Mononuclear cell (primary cell): ENCODE data around the gene ANKRD66. TPM values are rescaled to one million over a fixed set of nuclear protein-coding genes. Genes with fewer than 3 reads are reported as not detected.

ENCODE experiments used
- H3K27me3 ChIP-seq: 2 replicates; pipeline ENCODE4 v1.6.0; 2011; ENCODE audit warnings: low read length, control low read depth; ENCODE audit not compliant: insufficient read depth
- H3K4me1 ChIP-seq: 2 replicates; pipeline ENCODE4 v1.5.1; 2011; ENCODE audit warnings: mild to moderate bottlenecking, low read length, control low read depth; ENCODE audit not compliant: insufficient read depth
- H3K4me3 ChIP-seq: 2 replicates; pipeline ENCODE4 v1.5.1; 2011; ENCODE audit warnings: mild to moderate bottlenecking, low read length, moderate library complexity
- H3K9me3 ChIP-seq: 2 replicates; pipeline ENCODE4 v1.5.1; 2011; ENCODE audit warnings: low read depth, mild to moderate bottlenecking, control low read depth, low read length
- total RNA-seq: library from RNA; depleted of rRNA; stranded (reverse); fragments of >200 nt; gene quantifications from one replicate; pipeline ENCODE4 v1.2.3, GENCODE V29; 2012

Gene ANKRD66
- total RNA-seq, 1 donor = not detected

- Histone ChIP-seq H3K4me3 (no peak within 1 kb of the TSS), H3K9me3 (no peaks in the 10 kb centered on the region), H3K27me3 (no peaks in the 10 kb centered on the region), H3K4me1 (no peaks in the 10 kb centered on the region)
These were observed 46.4 kb downstream of the ANKRD66 start, which contains the start of gene MEP1A for GRCh38 chr6:46793138-46793537. Gene MEP1A (plus strand): TSS chr6:46793389. CDS start chr6:46793399, 10 bp downstream.

GRCh38 chr6:46794068-46794467 lies 47.3 kb downstream of the ANKRD66 start:
- Histone ChIP-seq H3K9me3 (no peaks in the 10 kb centered on the region), H3K4me1 (no peaks in the 10 kb centered on the region), H3K4me3 (no peak overlapping the region), H3K27me3 (no peaks in the 10 kb centered on the region)

GRCh38 chr6:46795816-46796215 lies 49.1 kb downstream of the ANKRD66 start:
- Histone ChIP-seq H3K4me3 (no peak overlapping the region), H3K9me3 (no peaks in the 10 kb centered on the region), H3K27me3 (no peaks in the 10 kb centered on the region), H3K4me1 (no peaks in the 10 kb centered on the region)

GRCh38 chr6:46796848-46797580 lies 50.3 kb downstream of the ANKRD66 start:
- Histone ChIP-seq H3K27me3 (peaks cover 2% of the 10 kb centered on the region), H3K4me1 (no peaks in the 10 kb centered on the region), H3K9me3 (no peaks in the 10 kb centered on the region), H3K4me3 (no peak overlapping the region)

GRCh38 chr6:46799657-46800056 lies 52.9 kb downstream of the ANKRD66 start:
- peaks cover 2% of the 10 kb centered on the region for H3K27me3 ChIP-seq
- H3K4me3 ChIP-seq = no peak overlapping the region
- no peaks in the 10 kb centered on the region for H3K4me1 ChIP-seq
- H3K9me3 ChIP-seq = no peaks in the 10 kb centered on the region

- Histone ChIP-seq H3K27me3 (peaks cover 7% of the 10 kb centered on the region), H3K4me1 (no peaks in the 10 kb centered on the region), H3K9me3 (no peaks in the 10 kb centered on the region), H3K4me3 (no peak overlapping the region)
These were observed 62.1 kb downstream of the ANKRD66 start for GRCh38 chr6:46808806-46809205.

Other genes with a start within 250 kb of the ANKRD66 start
- gene CYP39A1, start 94.1 kb upstream of the ANKRD66 start, total RNA-seq = not detected
- gene SLC25A27, start 94.0 kb upstream of the ANKRD66 start, total RNA-seq = 0.10 TPM
- not detected for gene TDRD6, start 59.0 kb upstream of the ANKRD66 start, total RNA-seq
- gene PLA2G7, start 11.6 kb upstream of the ANKRD66 start, total RNA-seq = 5.1 TPM
- not detected for gene MEP1A, start 46.5 kb downstream of the ANKRD66 start, total RNA-seq
- not detected for gene ADGRF5, start 175.0 kb downstream of the ANKRD66 start, total RNA-seq